ENCODE results near the gene SERPINC1.
"Not testable (repeated sequence)": the region's sequence is repeated elsewhere in the genome, so short reads cannot be mapped to it uniquely, and the experiment has no call there.

SERPINC1 gene

GRCh38 chr1:173889885-173890284, 27.2 kb downstream of the SERPINC1 start:
- DNase-seq (ENCODE audit: low spot score), result no peak

- DNase-seq (ENCODE audit: low spot score), result no peak
These were observed 28.4 kb downstream of the SERPINC1 start for GRCh38 chr1:173888749-173889148.

GRCh38 chr1:173887627-173888026, 29.5 kb downstream of the SERPINC1 start:
- no peak for DNase-seq (ENCODE audit: low spot score)

- DNase-seq (ENCODE audit: low spot score), result no peak
These were observed 30.1 kb downstream of the SERPINC1 start for GRCh38 chr1:173886746-173887611.

GRCh38 chr1:173884701-173885100, 32.4 kb downstream of the SERPINC1 start:
- no peak for DNase-seq (ENCODE audit: low spot score)

- not testable (repeated sequence) for DNase-seq (ENCODE audit: low spot score)
These were observed 36.0 kb downstream of the SERPINC1 start for GRCh38 chr1:173881117-173881516.

GRCh38 chr1:173878251-173878650, 38.9 kb downstream of the SERPINC1 start:
- DNase-seq (ENCODE audit: low spot score), result no peak

GRCh38 chr1:173876732-173877131, 40.4 kb downstream of the SERPINC1 start:
- no peak for DNase-seq (ENCODE audit: low spot score)

GRCh38 chr1:173871500-173871899, 45.6 kb downstream of the SERPINC1 start:
- DNase-seq (ENCODE audit: low spot score), result no peak

GRCh38 chr1:173871091-173871490, 46.0 kb downstream of the SERPINC1 start:
- DNase-seq (ENCODE audit: low spot score), result no peak

GRCh38 chr1:173870252-173871075, 46.7 kb downstream of the SERPINC1 start:
- DNase-seq (ENCODE audit: low spot score), result peak; percentile 73

GRCh38 chr1:173869021-173869359, 48.1 kb downstream of the SERPINC1 start:
- DNase-seq (ENCODE audit: low spot score), result no peak

GRCh38 chr1:173868266-173869020, 48.7 kb downstream of the SERPINC1 start, which contains the start of gene ZBTB37:
ZBTB37 (plus strand) TSS chr1:173868380; CDS start chr1:173870226, 1,846 bp downstream.
- DNase-seq (ENCODE audit: low spot score), result peak; percentile 48

GRCh38 chr1:173867753-173868265, 49.3 kb downstream of the SERPINC1 start, which contains the start of gene GAS5:
GAS5 (minus strand) TSS chr1:173867989.
- DNase-seq (ENCODE audit: low spot score), result peak; percentile 99

- no peak for DNase-seq (ENCODE audit: low spot score)
These were observed 49.9 kb downstream of the SERPINC1 start for GRCh38 chr1:173867141-173867752.

GRCh38 chr1:173866413-173867115, 50.6 kb downstream of the SERPINC1 start:
- DNase-seq (ENCODE audit: low spot score), result no peak

- DNase-seq (ENCODE audit: low spot score), result no peak
These were observed 51.5 kb downstream of the SERPINC1 start for GRCh38 chr1:173865468-173866164.

- DNase-seq (ENCODE audit: low spot score), result no peak
These were observed 52.8 kb downstream of the SERPINC1 start for GRCh38 chr1:173864179-173864867.
